Hindlimb muscle (tissue), 1 donor: ENCODE data around the gene EML1. TPM values are rescaled to one million over a fixed set of nuclear protein-coding genes. Genes with fewer than 3 reads are reported as not detected.

Source experiments
- DNase-seq: peaks from one replicate; pipeline ENCODE4 v3.0.0-alpha.2; 2013
- polyA plus RNA-seq: library from polyadenylated mRNA; unstranded; fragments of 120-200 nt; gene quantifications from one replicate; pipeline ENCODE4 v1.2.1, GENCODE V29; 2013; ENCODE audit not compliant: insufficient read length

Gene EML1
- polyA plus RNA-seq, 1 donor, result 43.2 TPM

- no peak for DNase-seq
These were observed 38.1 kb downstream of the EML1 start for GRCh38 chr14:99831303-99831702.

- DNase-seq, result no peak
These were observed 38.9 kb downstream of the EML1 start for GRCh38 chr14:99831903-99832685.

GRCh38 chr14:99837822-99838221 lies 44.6 kb downstream of the EML1 start:
- DNase-seq, result no peak

GRCh38 chr14:99838639-99839134 lies 45.5 kb downstream of the EML1 start:
- DNase-seq, result no peak

- no peak for DNase-seq
These were observed 46.5 kb downstream of the EML1 start for GRCh38 chr14:99839696-99840095.

- DNase-seq, result no peak
These were observed 47.1 kb downstream of the EML1 start for GRCh38 chr14:99840265-99840664.

- no peak for DNase-seq
These were observed 47.6 kb downstream of the EML1 start for GRCh38 chr14:99840774-99841305.

GRCh38 chr14:99841436-99842071 lies 48.3 kb downstream of the EML1 start:
- DNase-seq, result no peak

- no peak for DNase-seq
These were observed 48.9 kb downstream of the EML1 start for GRCh38 chr14:99842141-99842540.

GRCh38 chr14:99846808-99847207 lies 53.6 kb downstream of the EML1 start:
- no peak for DNase-seq

- no peak for DNase-seq
These were observed 57.5 kb downstream of the EML1 start for GRCh38 chr14:99850709-99851108.

GRCh38 chr14:99852578-99852977 lies 59.4 kb downstream of the EML1 start:
- DNase-seq, result no peak

GRCh38 chr14:99853206-99853605 lies 60.0 kb downstream of the EML1 start:
- DNase-seq, result no peak

GRCh38 chr14:99854831-99855230 lies 61.6 kb downstream of the EML1 start:
- DNase-seq, result no peak

GRCh38 chr14:99855271-99855670 lies 62.1 kb downstream of the EML1 start:
- DNase-seq, result no peak

GRCh38 chr14:99857551-99857950 lies 64.3 kb downstream of the EML1 start:
- DNase-seq, result no peak

- no peak for DNase-seq
These were observed 67.0 kb downstream of the EML1 start for GRCh38 chr14:99860219-99860618.

GRCh38 chr14:99862136-99862535 lies 68.9 kb downstream of the EML1 start:
- no peak for DNase-seq

GRCh38 chr14:99863059-99863458 lies 69.8 kb downstream of the EML1 start:
- no peak for DNase-seq

GRCh38 chr14:99865408-99865807 lies 72.2 kb downstream of the EML1 start:
- DNase-seq, result no peak

GRCh38 chr14:99870617-99871016 lies 77.4 kb downstream of the EML1 start:
- no peak for DNase-seq

GRCh38 chr14:99871771-99872170 lies 78.6 kb downstream of the EML1 start:
- no peak for DNase-seq

- DNase-seq, result no peak
These were observed 79.7 kb downstream of the EML1 start for GRCh38 chr14:99872786-99873440.
